Mucosa of rectum (tissue), 2 donors: Measurements from ENCODE around the gene CDC42BPA.
"Not testable (repeated sequence)": the region's sequence is repeated elsewhere in the genome, so short reads cannot be mapped to it uniquely, and the experiment has no call there.

ENCODE experiments used
- H3K27ac ChIP-seq, 2 donors: one replicate each; pipeline ENCODE4 v1.7.0; 2013; ENCODE audit warnings: inconsistent platforms in 2 of 2, low read depth in 2 of 2, low read length in 2 of 2
- H3K27me3 ChIP-seq, 2 donors: one replicate each; pipeline ENCODE4 v1.7.0; 2013; ENCODE audit warnings: low read length in 2 of 2; ENCODE audit not compliant: control insufficient read depth in 2 of 2, insufficient read depth in 2 of 2
- H3K36me3 ChIP-seq, 2 donors: one replicate each; pipeline ENCODE4 v1.7.0; 2013; ENCODE audit warnings: low read length in 2 of 2; ENCODE audit not compliant: control insufficient read depth in 2 of 2, insufficient read depth in 2 of 2
- H3K4me1 ChIP-seq, 2 donors: one replicate each; pipeline ENCODE4 v1.7.0; 2013; ENCODE audit warnings: low read length in 2 of 2, mild to moderate bottlenecking in 1 of 2; ENCODE audit not compliant: control insufficient read depth in 2 of 2, insufficient read depth in 2 of 2
- H3K4me3 ChIP-seq, 2 donors: one replicate each; pipeline ENCODE4 v1.7.0; 2013; ENCODE audit warnings: low read length in 2 of 2
- H3K9ac ChIP-seq, 2 donors: one replicate each; pipeline ENCODE4 v1.7.0; 2013; ENCODE audit warnings: low read length in 2 of 2, low read depth in 1 of 2, mild to moderate bottlenecking in 1 of 2
- H3K9me3 ChIP-seq, 2 donors: one replicate each; pipeline ENCODE4 v1.7.0; 2013; ENCODE audit warnings: low read length in 2 of 2; ENCODE audit not compliant: control insufficient read depth in 2 of 2
- donor health status: healthy.
- donor health status: Normal muscosa, but diverticular disease.

CDC42BPA gene

GRCh38 chr1:227297073-227297793, 21.1 kb downstream of the CDC42BPA start:
- Histone ChIP-seq H3K9ac (no peak overlapping the region), H3K4me3 (no peak overlapping the region), H3K27ac (no peak overlapping the region), H3K36me3 (no peaks in the 10 kb centered on the region), H3K4me1 (peaks cover 3 to 7% of the 10 kb centered on the region in 2 donors), H3K9me3 (no peaks in the 10 kb centered on the region), H3K27me3 (no peaks in the 10 kb centered on the region)

DNA sequence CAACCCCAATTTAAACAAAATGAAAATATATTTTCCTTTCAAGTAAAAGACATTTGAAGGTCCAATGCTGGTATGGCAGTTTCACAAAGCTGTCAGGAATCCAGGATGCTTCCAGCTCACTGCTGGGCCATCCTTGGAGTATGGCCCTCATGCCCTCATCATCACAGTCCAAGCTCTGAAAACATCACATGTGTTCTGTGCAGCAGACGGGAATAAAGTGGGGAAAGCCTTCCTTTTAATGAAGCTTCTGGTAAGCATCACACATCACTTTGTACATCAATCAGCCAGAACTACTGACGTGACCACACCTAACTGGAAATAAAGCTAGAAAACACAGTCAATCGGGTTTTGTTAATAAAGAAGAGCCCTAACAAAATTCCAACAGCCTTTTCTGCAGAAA, 22.7 kb downstream of the CDC42BPA start:
- Histone ChIP-seq H3K4me3 (no peak overlapping the region), H3K9ac (no peak overlapping the region), H3K36me3 (no peaks in the 10 kb centered on the region), H3K4me1 (peaks cover 3 to 7% of the 10 kb centered on the region in 2 donors), H3K27ac (no peak overlapping the region), H3K27me3 (no peaks in the 10 kb centered on the region), H3K9me3 (no peaks in the 10 kb centered on the region)

DNA sequence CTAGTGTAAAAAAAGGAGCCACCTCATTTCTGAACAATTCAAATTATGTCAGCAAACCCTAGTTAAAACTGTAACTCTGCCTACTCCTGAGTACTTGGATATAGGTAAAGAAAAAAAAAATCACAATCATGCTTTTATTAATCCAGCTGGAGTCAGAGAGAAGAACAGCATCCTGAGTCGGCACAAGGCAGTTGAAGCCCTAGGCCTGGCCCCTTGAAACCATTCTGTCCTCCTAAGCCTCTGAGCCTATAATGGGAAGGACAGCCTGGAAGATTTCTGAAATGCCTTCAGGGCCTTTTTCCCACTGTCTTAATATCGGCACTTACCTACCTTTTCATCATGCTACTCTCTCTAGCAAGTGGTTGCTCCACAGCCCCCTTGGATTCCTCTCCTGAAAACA, 32.5 kb downstream of the CDC42BPA start:
- Histone ChIP-seq H3K4me3 (no peak overlapping the region), H3K4me1 (no peaks in the 10 kb centered on the region)

GRCh38 chr1:227281371-227281770, 36.9 kb downstream of the CDC42BPA start:
- Histone ChIP-seq H3K27ac (no peak overlapping the region), H3K9ac (no peak overlapping the region), H3K4me3 (no peak overlapping the region), H3K9me3 (no peaks in the 10 kb centered on the region), H3K36me3 (peaks cover 0 to 3% of the 10 kb centered on the region in 2 donors), H3K27me3 (no peaks in the 10 kb centered on the region), H3K4me1 (no peaks in the 10 kb centered on the region)

More for the DNA sequence above, 32.5 kb downstream of the CDC42BPA start:
- H3K36me3 ChIP-seq: peaks cover 0 to 3% of the 10 kb centered on the region in 2 donors
- no peak overlapping the region for H3K9ac ChIP-seq
- H3K27me3 ChIP-seq: no peaks in the 10 kb centered on the region
- H3K27ac ChIP-seq: no peak overlapping the region
- peaks cover 0 to 2% of the 10 kb centered on the region in 2 donors for H3K9me3 ChIP-seq

DNA sequence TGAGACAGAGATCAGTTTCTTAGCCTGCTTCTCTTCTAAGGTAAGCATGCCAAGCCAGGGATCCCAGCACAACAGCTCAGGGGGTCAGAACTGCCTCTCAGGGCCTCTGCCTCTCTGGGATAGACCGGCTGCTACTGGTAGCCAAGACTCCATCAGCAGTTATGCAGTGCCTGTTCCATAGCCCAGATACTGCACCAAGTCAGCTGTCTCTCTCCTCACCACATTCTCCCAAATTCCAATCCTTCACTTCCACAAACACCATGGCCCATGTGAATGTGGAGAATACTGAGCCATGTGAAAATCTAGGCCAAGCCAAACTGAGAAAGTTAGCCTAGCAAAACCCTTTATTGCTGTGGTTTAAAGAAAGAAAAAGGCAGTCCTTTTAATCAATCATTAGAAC, 37.5 kb downstream of the CDC42BPA start:
- Histone ChIP-seq H3K9ac (no peak overlapping the region), H3K4me1 (no peaks in the 10 kb centered on the region), H3K36me3 (no peaks in the 10 kb centered on the region), H3K27ac (no peak overlapping the region), H3K9me3 (no peaks in the 10 kb centered on the region), H3K27me3 (no peaks in the 10 kb centered on the region), H3K4me3 (no peak overlapping the region)

DNA sequence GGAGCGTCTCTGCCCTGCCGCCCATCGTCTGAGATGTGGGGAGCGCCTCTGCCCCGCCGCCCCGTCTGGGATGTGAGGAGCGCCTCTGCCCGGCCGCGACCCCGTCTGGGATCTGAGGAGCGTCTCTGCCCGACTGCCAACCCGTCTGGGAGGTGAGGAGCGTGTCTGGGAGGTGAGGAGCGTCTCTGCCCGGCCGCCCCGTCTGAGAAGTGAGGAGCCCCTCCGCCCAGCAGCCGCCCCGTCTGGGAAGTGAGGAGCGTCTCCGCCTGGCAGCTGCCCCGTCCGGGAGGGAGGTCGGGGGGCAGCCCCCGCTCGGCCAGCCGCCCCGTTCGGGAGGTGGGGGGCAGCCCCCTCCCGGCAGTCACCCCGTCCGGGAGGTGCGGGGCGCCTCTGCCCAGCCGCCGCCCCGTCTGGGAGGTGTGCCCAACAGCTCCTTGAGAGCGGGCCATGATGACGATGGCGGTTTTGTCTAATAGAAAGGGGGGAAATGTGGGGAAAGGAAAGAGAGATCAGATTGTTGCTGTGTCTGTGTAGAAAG, 42.1 kb downstream of the CDC42BPA start:
- H3K36me3 ChIP-seq, H3K27me3 ChIP-seq, H3K4me3 ChIP-seq, H3K4me1 ChIP-seq, H3K9me3 ChIP-seq, H3K27ac ChIP-seq, H3K9ac ChIP-seq: not testable (repeated sequence)

GRCh38 chr1:227273557-227273956, 44.7 kb downstream of the CDC42BPA start:
- Histone ChIP-seq H3K4me3 (no peak overlapping the region), H3K27ac (no peak overlapping the region), H3K27me3 (no peaks in the 10 kb centered on the region), H3K36me3 (no peaks in the 10 kb centered on the region), H3K4me1 (no peaks in the 10 kb centered on the region), H3K9ac (no peak overlapping the region), H3K9me3 (no peaks in the 10 kb centered on the region)

GRCh38 chr1:227272428-227272827, 45.9 kb downstream of the CDC42BPA start:
- no peak overlapping the region for H3K27ac ChIP-seq
- H3K9ac ChIP-seq: no peak overlapping the region
- no peaks in the 10 kb centered on the region for H3K27me3 ChIP-seq
- H3K4me3 ChIP-seq: no peak overlapping the region
- H3K36me3 ChIP-seq: no peaks in the 10 kb centered on the region
- no peaks in the 10 kb centered on the region for H3K9me3 ChIP-seq
- no peaks in the 10 kb centered on the region for H3K4me1 ChIP-seq

GRCh38 chr1:227270554-227270953, 47.7 kb downstream of the CDC42BPA start:
- H3K27me3 ChIP-seq: no peaks in the 10 kb centered on the region
- no peak overlapping the region for H3K4me3 ChIP-seq
- H3K9ac ChIP-seq: no peak overlapping the region
- H3K9me3 ChIP-seq: no peaks in the 10 kb centered on the region
- H3K36me3 ChIP-seq: no peaks in the 10 kb centered on the region
- no peaks in the 10 kb centered on the region for H3K4me1 ChIP-seq
- no peak overlapping the region for H3K27ac ChIP-seq

GRCh38 chr1:227268943-227269342, 49.3 kb downstream of the CDC42BPA start:
- H3K9me3 ChIP-seq: no peaks in the 10 kb centered on the region
- no peaks in the 10 kb centered on the region for H3K4me1 ChIP-seq
- H3K9ac ChIP-seq: no peak overlapping the region
- H3K4me3 ChIP-seq: no peak overlapping the region
- no peak overlapping the region for H3K27ac ChIP-seq
- H3K27me3 ChIP-seq: no peaks in the 10 kb centered on the region
- no peaks in the 10 kb centered on the region for H3K36me3 ChIP-seq
